Activated naive CD4-positive, alpha-beta T cell treated with Interleukin-2 at 50 U/mL for 16 hours (primary cell): Measurements from ENCODE around the gene COLEC12.

Source experiments
- DNase-seq: peaks from one replicate; pipeline ENCODE4 v3.0.0-alpha.2; 2020

COLEC12 gene

DNA sequence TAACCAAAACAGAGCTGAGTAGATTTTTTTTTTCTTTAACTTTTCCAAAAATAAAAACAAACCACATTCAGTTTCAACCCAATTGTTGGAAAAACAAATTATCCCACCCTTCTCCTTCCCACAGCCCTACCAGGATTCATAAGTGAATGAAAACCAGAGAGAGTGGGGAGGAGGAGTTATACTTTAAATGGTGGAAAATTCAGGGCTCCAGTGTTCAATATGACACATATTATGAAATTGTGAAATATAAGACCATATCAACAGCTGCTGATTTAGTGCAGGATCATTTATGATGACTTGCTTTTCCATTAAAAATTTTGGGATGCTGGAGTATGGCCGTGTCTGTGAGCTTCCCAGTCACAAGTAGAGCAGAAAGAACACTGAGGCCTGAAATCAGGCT, 26.7 kb downstream of the COLEC12 start:
- no peak for DNase-seq

- DNase-seq: no peak
Observed at GRCh38 chr18:471716-472115, 28.8 kb downstream of the COLEC12 start.

DNA sequence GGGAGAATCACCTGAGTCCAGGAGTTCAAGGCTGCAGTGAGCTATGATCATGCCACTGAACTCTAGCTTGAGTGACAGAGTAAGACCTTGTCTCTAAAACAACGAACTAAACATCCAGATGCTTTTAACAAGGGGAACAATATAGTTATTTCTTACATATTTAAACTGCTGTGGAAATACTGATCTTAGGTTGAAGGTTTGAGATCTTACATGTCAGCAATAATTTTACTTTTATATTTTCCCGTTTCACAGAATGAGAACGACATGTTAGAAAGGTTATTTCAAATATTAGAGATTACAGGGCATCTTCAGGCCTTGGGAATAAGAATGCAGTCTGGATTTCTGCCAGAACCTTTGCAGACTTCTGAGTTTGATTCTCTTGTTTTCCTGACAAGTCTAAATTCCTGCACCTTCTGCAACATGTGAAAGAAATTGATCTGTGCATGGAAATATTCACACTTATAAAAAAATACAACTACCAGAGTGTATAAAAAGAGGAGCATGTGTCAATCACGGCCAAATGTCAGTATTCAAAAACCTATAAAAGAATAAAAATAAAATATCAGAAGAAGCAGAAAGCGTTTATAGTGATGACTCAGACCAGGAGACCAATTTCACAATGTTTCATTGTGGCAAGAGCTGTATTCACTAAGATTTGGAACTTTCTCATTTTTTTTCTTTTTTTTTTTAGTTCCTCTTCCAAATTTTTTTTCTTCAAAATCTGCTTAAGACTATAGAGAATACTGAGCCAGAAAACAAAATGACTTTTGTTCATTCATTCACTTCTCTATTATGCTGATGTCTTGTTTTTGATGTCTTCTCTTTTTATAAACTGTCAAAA, 29.6 kb downstream of the COLEC12 start:
- DNase-seq: no peak

- no peak for DNase-seq
Observed at GRCh38 chr18:468955-469790, 31.3 kb downstream of the COLEC12 start.

DNA sequence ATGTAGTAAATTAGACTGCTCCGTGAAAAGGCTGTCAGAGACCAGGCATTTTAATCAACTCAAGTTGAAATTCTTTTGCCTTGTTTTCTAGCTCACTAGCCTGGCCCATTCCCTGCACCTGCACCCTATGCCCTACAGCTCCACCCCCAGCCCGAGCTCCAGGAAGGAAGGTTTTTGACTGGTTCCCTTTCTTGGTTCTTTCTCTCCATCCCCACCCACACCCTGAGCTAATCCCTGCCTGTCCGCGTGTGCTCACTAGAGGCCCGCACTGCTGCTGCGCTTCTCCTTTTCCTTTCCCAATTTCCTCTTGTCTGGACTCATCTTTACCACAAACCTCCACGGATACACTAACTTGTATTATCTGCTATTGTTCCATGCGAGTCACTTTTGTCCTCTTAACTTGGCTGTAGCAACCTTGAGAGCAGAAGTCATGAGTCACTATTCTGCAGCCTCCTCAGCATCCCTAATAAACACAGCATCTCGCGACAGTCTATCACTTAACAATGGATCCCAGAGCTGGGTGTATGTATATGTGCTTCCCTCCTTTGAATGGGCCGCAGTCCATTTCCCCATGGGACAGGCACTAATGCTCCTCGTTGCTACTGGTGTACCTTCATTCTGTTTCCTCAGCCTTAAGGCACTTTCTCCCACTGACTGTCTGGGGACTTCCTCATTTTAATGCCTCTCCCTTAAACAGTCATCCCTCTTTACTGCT, 36.5 kb downstream of the COLEC12 start:
- no peak for DNase-seq

DNA sequence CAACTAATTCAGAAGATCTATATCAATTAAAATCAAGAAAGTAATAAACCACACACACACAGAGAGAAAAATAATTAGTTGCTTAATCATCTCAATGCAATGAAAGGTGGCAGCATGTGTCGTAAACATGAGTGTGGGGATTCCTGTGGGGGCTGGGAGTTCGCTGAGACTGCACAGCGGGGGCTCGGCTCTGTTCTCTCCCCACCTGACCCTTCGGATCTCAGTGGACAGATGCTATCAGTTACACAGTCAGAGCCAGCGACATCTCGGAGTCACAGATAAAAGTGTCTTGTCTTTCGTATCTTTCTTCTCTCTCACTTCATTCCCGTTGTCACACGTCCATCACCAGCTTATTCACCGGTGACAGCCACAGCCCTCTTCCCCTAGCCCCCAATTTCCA, 37.1 kb downstream of the COLEC12 start:
- no peak for DNase-seq

DNA sequence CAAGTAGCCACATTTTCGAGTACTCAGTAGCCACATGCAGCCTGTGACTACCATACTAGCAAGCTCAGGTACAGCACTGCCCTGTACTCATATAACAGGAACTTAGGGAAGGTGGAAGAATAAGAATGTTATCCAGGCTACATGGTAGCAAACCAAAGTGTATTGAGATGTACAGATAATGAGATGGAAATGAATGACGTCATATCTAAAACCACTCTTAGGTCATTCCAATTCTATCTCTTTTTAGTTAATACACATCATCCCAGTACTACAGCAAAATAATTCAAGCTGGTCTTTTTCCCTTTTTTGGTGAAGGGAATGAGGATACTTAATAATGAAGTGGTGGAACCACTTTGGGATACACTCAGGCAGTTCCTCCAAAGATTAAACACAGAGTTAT, 38.7 kb downstream of the COLEC12 start:
- no peak for DNase-seq

- DNase-seq: no peak
Observed at GRCh38 chr18:460791-461190, 39.7 kb downstream of the COLEC12 start.

DNA sequence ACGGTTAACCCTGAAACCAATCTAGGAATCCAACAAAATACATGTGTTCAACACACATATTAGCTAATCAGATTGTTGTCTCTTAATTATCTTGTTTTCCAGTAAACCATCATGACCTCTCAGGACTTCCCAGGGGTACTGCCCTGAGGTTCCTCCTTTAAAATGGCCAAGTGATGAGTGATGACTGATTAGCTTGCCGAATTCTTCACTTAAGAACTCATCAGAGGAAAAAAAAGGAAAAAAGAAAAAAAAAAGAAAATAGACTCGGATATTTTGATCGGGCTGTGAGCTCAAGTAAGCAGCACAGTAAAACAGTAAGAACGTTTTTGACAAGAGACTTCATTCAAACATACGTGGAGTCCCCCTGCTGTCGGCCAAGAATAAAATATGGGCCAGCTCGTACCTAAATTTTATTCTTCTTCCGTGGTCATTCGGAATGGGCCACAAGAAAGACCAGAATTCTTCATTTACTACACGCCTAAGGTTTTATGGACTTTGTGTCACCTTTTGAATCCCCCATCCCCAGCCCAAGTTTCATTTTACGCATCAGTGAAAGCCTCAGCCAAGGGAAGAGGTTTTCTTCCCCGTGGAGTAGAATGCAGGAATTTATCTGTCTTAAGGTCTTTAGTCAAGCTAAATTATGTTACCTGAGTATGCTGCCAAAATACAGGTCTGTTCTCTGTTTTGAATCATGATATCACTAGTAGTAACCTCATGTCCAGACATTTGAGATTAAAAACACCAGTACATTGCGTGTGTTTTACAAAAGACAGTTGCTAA, 40.5 kb downstream of the COLEC12 start:
- DNase-seq: no peak

DNA sequence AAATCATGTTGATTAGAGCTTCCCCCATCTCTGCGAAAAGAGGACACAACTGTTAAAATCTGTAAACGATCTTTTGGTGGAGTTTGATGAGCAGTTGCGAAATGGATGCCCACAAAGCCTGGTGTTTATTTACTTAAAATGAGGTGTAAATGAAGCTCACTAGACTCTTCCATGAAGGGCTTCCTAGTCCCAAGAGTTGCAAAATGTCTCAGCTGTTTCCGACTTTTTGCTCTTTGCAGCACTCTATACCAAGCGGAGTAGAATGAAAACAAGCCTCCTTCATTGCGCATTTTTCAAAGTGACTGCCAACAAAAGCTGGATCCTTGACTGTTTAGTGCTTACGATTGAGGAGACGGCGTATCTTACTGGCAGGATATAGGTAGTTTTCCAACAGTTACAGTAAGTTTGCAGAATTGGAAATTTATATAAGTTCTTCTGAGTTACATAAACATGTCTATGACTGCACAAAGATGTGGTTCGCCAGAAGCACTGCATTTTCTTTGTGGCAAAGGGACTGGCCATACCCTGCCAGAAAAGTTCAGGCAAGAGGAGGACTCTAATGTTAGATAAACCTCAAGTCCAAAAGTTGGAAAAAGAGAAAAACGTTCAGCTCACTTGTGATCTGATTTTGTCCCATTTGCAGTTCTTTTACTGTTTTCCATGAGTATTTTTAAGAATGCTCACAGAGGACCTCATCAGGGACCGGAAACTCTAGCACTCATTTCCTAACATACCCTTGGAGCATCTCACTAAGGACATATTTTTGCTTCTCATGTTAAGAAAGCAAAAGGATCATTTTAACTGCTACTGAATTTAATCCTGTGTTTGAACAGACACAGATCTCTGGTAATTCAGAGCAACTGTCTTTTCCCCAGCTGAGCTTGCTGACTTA, 42.7 kb downstream of the COLEC12 start:
- no peak for DNase-seq

- DNase-seq: no peak
Observed at GRCh38 chr18:457140-457519, 43.4 kb downstream of the COLEC12 start.

GRCh38 chr18:456361-457139, 44.0 kb downstream of the COLEC12 start:
- DNase-seq: no peak

DNA sequence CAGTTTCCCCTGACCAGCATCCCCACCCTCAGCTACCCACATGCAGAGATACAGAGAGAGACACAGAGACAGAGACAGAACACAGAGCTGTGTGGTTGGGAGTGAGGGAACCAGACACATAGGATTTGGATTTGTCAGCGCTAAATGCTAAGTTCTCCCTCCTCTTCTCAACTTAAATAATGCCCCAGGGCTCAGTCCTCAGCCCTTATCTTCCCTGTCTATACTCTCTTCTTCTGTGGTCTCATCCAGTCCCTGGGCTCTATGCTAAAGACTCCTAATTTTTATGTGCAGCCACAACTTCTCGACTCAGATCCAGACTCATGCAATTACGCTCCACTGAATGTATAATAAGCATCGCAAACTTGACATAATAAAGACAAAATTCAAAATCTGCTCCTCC, 47.1 kb downstream of the COLEC12 start:
- DNase-seq: no peak

DNA sequence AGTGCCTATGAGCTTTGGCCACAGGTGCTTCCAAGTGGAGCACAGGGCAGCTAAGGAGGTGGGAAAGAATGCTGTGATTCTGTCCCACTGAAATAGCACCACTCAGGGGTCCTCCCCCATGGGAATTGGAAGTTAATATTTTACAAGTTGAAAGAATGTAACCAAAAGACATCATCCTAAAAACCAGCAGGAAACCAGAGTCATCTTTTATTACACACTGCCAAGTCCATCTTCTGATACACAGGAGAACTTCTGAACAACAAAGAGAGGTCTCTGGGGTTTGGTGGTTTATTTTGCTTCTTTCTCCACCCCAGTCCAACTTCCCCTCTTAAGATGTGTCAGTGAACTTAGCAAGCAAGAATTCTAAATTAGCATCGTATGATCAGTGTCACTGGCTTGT, 47.7 kb downstream of the COLEC12 start:
- no peak for DNase-seq

DNA sequence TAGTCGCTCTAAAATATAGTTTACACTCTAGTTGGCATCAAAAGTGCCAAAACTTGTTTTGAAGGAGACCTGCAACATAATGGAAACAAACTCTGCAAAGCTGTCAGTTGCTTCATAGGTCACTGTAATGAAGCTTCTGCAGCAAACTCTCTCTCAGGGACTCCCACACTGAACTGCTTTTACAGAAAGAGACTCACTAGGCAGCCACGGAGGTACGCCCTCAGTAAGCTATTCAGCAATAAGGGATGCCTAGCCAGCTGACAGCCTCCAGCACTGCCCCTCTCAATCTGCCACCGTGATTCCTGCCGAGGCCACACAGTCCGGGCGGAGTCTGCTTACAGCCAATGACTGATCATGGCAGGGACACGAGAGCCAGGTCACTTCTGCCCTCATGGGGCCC, 51.1 kb downstream of the COLEC12 start:
- no peak for DNase-seq

GRCh38 chr18:448116-448790, 52.2 kb downstream of the COLEC12 start:
- no peak for DNase-seq

- no peak for DNase-seq
Observed at GRCh38 chr18:446941-447560, 53.5 kb downstream of the COLEC12 start.

DNA sequence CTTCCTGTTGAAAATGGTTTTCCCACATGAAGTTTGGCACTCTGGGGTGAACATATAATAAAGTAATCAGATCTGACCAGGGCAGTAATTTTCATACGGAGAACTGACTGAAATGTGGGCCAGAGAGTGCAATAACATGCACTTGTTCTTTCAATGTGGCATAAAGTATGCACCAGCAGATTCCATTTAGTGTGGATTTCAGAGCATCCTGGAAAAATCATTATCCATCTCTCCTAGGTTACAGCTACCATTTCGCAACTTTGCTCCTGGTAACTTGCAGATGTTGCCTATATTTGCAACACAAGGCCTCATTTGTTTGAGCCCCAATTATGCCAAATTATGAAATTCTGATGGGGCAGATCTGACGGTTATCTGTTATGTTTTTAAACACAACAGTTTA, 55.4 kb downstream of the COLEC12 start:
- DNase-seq: no peak

GRCh38 chr18:438571-438970, 61.9 kb downstream of the COLEC12 start:
- DNase-seq: no peak

- DNase-seq: no peak
Observed at GRCh38 chr18:435940-436339, 64.6 kb downstream of the COLEC12 start.
